Nephron progenitor cell (in vitro differentiated cells): Measurements from ENCODE around the gene MRPS23.

ENCODE experiments used
- DNase-seq: peaks from one replicate; pipeline ENCODE4 v3.0.0; 2021
- H3K27ac Mint-ChIP-seq: 2 replicates; pipeline ENCODE4 v1.8.0; 2021; ENCODE audit warnings: mild to moderate bottlenecking, moderate library complexity, mixed read lengths
- H3K27me3 Mint-ChIP-seq: 2 replicates; pipeline ENCODE4 v1.8.0; 2021; ENCODE audit warnings: mild to moderate bottlenecking, low read depth, mixed read lengths; ENCODE audit not compliant: poor library complexity
- H3K36me3 Mint-ChIP-seq: 2 replicates; pipeline ENCODE4 v1.8.0; 2021; ENCODE audit warnings: low read depth, mixed read lengths
- H3K4me1 Mint-ChIP-seq: 2 replicates; pipeline ENCODE4 v1.8.0; 2021; ENCODE audit warnings: mixed read lengths
- H3K4me3 Mint-ChIP-seq: 2 replicates; pipeline ENCODE4 v1.8.0; 2021; ENCODE audit warnings: mild to moderate bottlenecking, moderate library complexity, mixed read lengths
- H3K9me3 Mint-ChIP-seq: 2 replicates; pipeline ENCODE4 v1.8.0; 2021; ENCODE audit warnings: mild to moderate bottlenecking, moderate library complexity, mixed read lengths
- CTCF ChIP-seq: fragments of 200-600 bp; sonication (generic); IDR thresholded peaks from 2 replicates; pipeline ENCODE4 v1.5.0; 2021; ENCODE audit warnings: antibody characterized with exemption

The MRPS23 gene

GRCh38 chr17:57868007-57868909 lies 18.4 kb upstream of the MRPS23 start:
- peak; percentile 32 for TF ChIP-seq CTCF
- H3K36me3 Mint-ChIP-seq, result peaks cover 9% of the 10 kb centered on the region
- H3K4me3 Mint-ChIP-seq, result no peak overlapping the region
- no peaks in the 10 kb centered on the region for H3K9me3 Mint-ChIP-seq
- peaks cover 11% of the 10 kb centered on the region for H3K27me3 Mint-ChIP-seq
- no peak overlapping the region for H3K27ac Mint-ChIP-seq
- peak; percentile 58 for DNase-seq
- peaks cover 73% of the 10 kb centered on the region for H3K4me1 Mint-ChIP-seq

GRCh38 chr17:57867126-57867525 lies 17.3 kb upstream of the MRPS23 start:
- Mint-ChIP-seq H3K4me3 (no peak overlapping the region), H3K9me3 (no peaks in the 10 kb centered on the region), H3K27me3 (peaks cover 14% of the 10 kb centered on the region), H3K36me3 (peaks cover 9% of the 10 kb centered on the region), H3K4me1 (peaks cover 75% of the 10 kb centered on the region), H3K27ac (no peak overlapping the region)
- TF ChIP-seq CTCF, result no peak
- no peak for DNase-seq

- H3K36me3 Mint-ChIP-seq, result peaks cover 9% of the 10 kb centered on the region
- DNase-seq, result no peak
- no peak overlapping the region for H3K27ac Mint-ChIP-seq
- H3K9me3 Mint-ChIP-seq, result no peaks in the 10 kb centered on the region
- peaks cover 14% of the 10 kb centered on the region for H3K27me3 Mint-ChIP-seq
- TF ChIP-seq CTCF, result no peak
- no peak overlapping the region for H3K4me3 Mint-ChIP-seq
- H3K4me1 Mint-ChIP-seq, result peaks cover 73% of the 10 kb centered on the region
Measured at GRCh38 chr17:57866723-57867122, 16.9 kb upstream of the MRPS23 start.

GRCh38 chr17:57866319-57866718 lies 16.5 kb upstream of the MRPS23 start:
- DNase-seq, result no peak
- H3K9me3 Mint-ChIP-seq, result no peaks in the 10 kb centered on the region
- no peak for TF ChIP-seq CTCF
- H3K4me1 Mint-ChIP-seq, result peaks cover 70% of the 10 kb centered on the region
- peaks cover 9% of the 10 kb centered on the region for H3K36me3 Mint-ChIP-seq
- H3K27ac Mint-ChIP-seq, result no peak overlapping the region
- H3K4me3 Mint-ChIP-seq, result no peak overlapping the region
- peaks cover 14% of the 10 kb centered on the region for H3K27me3 Mint-ChIP-seq

GRCh38 chr17:57864273-57864672 lies 14.4 kb upstream of the MRPS23 start:
- H3K9me3 Mint-ChIP-seq, result no peaks in the 10 kb centered on the region
- H3K27ac Mint-ChIP-seq, result no peak overlapping the region
- peaks cover 67% of the 10 kb centered on the region for H3K4me1 Mint-ChIP-seq
- H3K36me3 Mint-ChIP-seq, result peaks cover 9% of the 10 kb centered on the region
- H3K27me3 Mint-ChIP-seq, result peaks cover 14% of the 10 kb centered on the region
- no peak for DNase-seq
- no peak for TF ChIP-seq CTCF
- no peak overlapping the region for H3K4me3 Mint-ChIP-seq
